ENCODE results near the gene RAB31.

RAB31 gene

DNA sequence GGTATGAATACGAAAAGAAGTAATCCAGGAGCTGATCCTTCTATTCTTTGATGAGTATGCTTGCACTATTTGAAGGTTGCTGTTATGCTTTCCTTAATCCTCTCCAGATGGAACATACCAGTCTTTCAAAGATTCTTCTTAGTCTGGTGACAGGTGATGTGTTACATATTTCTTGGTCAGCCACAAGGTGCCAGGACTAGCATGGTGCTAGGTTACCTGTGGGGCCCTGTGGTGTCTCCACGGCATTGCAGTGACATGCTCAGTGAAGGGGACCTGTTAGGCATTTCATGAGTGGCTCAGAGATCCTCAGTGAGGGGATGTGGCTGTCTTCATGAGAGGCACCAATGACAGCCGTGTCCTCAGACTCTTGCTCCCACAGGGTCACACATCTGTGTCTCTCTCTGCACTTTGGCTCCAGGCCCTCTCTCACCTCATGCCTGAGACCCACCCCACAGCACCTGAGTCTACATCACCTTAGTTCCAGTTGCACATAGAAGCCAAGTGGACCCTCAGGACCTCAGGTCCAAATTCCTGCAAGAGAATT is 13.1 kb upstream of the RAB31 start:
- no peak for DNase-seq

- DNase-seq, result no peak
Observed at GRCh38 chr18:9695605-9696004, 12.5 kb upstream of the RAB31 start.

DNA sequence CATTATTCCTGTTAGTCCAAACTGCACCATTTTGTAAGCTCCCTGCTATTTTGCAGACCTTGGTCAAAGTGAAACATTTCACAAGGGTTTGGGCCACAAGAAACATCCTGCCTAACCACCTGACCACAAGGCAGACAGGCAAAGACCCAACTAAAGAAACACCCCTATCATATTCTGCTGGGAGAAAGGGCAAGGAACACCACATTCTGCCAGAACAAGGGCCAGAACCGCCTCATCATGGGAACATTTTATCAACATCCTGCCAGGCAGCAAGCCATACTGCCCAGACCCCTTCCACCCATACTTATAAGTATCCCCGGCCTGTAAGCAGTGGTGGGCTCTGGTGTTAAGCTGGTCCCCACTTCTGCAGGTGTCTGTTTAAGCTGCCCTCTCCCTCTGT is 12.0 kb upstream of the RAB31 start:
- DNase-seq, result no peak

DNA sequence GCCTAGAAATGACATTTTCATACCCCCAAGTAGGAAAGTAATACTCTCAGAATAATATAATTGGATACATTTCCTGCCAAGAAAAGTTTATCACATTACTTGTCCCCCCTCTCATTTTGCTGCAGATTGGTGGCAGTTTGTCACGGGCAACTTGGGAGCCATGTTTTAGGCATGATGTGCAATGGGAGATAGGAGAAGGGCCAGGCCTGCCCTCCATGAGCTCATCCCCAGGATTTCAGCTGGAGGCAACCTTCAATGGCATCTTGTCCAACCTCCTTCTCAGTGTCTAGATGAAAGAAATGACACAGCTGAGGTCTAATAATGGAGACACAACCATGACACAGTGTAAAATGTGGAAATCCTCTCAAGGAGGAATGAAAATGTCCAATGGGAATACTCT is 11.4 kb upstream of the RAB31 start:
- no peak for DNase-seq

DNA sequence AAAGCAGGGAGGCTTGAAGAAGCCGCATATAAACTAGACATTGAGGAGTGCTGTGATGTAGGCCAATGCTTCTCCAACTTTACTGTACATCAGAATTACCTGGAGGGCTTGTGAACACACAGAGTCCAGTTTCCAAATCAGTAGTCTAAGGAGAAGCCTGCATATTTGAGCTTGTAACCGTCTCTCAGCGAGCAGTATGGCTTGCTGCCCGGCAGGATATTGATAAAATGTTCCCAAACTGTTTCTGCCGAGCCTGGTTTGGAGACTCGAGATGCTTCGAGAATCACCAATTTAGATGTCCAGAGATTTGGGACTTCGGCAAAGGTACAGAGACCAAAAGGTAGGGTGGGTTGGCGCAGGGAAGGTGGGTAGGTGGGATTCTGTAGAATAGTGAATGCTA is 11.0 kb upstream of the RAB31 start:
- no peak for DNase-seq

- no peak for DNase-seq
Observed at GRCh38 chr18:9698497-9698896, 9.6 kb upstream of the RAB31 start.

DNA sequence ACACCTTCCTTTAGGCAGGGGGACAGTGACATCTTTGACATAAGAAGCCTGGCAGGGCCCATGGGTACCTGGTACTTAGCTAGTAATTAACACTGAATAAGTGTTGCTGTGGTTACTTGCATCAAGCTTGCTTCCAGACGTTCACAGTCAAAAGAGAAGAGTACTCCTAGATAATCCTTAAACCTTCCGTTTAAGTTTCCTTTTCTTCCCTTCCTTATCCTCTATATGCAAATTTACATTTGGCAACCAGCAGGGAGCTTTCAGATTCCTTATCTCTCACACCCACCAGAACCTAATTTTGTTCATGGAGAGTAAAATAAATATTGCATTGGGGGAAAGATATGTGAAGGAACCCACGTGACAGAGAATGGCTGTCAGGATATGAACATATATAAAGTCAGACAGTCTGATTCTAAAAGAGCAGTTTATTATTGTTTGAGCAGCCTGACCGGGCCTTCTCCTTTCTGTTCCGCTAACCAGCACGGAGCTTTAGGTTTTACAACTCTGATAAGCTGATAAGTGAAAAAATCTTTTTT is 7.8 kb upstream of the RAB31 start:
- DNase-seq, result no peak

DNA sequence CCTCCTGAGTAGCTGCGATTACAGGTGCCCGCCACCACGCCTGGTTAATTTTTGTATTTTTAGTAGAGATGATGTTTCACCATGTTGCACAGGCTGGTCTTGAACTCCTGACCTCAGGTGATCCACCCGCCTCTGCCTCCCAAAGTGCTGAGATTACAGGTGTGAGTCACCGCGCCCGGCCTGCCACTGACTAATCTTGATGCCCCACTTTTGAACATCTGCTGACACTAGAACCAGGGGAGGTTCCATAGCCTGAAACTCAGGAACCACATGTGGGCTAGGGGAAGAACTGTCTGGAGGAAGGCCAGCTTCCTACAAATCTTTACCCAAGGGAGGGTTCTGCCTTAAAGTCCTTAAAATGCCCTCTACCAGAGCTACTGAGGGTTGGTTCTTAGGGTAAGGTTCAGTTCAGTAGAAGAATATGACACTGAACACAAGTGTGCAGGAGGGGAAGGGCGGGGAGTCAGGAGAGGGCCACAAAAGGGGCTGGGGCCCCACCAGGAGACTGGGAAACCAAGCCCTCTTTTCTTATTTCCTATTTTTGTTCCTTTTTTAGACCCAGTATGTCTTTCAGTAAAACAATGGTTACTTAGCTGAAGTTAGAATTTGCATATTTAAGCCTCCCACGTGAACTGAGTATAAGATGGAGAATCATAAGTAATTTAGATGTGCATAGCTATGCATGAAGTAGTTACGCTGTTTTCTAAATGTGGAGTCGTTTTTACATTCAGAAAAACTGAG is 6.3 kb upstream of the RAB31 start:
- no peak for DNase-seq

- DNase-seq, result no peak
Observed at GRCh38 chr18:9704233-9705118, 3.6 kb upstream of the RAB31 start.

DNA sequence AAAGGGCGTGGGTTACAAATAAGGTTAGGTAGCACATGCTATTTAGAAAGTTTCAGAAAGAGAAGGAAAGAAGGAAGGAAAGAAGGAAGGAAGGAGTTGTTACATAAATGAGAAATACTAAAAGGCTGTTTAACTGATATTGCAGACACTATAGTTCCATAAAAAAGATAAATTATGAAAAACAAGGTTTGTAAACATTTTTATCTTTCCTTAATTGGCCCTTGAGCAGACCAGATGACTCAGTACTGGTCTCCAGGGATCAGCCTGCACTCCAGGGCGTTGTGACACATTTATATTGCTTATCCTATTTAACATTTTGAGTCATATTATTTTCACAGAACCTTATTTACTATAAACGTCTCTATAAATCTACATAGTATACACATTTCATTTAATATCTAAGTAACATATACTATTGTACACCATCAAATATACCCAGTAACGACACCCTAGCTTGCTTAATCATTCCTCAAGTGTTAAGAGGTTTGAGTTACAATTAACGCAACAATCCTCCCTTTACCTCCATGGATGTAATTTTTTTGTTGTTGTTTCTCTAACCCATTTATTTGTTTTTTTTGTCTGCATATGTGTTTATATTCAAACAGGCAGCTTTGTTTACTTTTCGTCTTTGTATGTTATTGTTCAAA is 2.8 kb upstream of the RAB31 start:
- DNase-seq, result no peak

- no peak for DNase-seq
Observed at GRCh38 chr18:9706081-9706935, 1.8 kb upstream of the RAB31 start.

DNA sequence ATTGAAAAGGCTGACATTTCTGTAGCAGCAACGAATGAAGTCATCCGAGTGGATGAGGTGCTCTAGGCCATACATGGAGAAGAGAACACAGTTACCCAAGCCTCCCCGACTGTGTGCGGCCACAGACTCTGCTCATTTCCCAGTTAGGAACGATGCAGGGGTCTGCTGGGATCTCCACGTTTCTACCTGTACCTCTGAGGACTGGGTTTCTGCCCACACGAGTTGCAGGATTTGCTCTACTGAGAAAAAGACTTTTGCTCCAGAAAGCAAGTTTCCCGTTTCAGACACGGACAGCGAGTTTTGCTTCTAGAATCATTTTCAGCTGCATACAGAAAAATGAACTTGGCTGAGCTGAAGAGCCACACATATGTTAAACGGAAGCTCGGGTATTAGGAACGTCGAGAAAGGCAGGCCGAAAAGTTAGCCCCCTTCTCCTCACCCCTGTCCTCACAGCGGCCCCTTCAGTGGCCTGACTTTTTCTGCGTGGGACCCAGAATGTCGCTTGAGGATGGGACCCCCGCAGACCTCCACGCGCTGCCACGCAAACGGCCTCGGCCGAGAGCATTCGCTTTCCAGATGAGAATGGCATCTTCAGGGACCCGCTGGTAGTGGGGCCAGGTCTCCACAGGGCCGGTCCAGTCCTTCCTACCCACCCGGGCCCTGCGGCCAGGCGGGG is 582 bp upstream of the RAB31 start:
- no peak for DNase-seq

DNA sequence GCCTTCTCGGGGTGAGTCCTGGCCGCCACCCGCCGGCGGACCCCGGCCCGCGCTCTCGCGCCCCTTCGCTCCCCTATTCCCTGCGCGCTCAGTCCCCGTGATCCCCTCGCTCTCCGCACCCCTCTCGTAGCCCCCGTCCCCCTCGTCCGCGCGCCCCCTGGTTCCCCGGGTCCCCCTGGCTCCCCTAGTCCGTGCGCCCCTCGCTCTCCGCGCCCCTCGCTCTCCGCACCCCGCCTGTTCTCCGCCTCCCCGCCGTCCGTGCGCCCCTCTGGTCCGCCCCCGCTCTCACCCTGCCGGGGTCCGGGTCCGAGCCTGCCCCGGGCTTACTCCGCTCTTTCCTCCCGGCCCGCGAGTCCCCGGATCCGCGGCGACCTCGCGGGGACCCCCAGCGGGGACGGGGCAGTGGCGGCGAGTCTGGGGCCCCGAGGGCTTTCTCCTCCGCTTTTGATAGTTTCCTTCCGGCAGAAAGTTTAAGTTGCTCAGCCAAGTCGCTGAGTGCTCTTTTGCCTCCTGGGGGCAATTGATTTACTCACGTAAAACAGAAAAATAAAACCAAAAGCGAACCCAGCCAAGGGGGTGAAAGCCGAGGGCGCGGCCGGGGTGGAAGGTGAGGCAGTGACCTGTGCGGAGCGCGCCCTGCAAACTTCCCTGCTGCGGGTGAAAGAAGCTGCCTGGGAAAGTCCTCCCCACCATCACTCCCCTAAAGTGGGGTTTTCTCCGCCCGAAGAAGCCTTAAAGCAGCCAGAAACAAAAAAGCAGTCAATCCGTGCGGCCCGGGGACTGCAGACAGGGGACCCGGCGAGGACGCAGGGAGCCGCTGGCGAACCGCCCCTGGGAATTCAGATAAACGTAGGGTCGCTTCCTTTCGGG is 568 bp downstream of the RAB31 start:
- no peak for DNase-seq

GRCh38 chr18:9709304-9709877 is 1.3 kb downstream of the RAB31 start:
- no peak for DNase-seq

GRCh38 chr18:9710037-9710436 is 1.9 kb downstream of the RAB31 start:
- no peak for DNase-seq

DNA sequence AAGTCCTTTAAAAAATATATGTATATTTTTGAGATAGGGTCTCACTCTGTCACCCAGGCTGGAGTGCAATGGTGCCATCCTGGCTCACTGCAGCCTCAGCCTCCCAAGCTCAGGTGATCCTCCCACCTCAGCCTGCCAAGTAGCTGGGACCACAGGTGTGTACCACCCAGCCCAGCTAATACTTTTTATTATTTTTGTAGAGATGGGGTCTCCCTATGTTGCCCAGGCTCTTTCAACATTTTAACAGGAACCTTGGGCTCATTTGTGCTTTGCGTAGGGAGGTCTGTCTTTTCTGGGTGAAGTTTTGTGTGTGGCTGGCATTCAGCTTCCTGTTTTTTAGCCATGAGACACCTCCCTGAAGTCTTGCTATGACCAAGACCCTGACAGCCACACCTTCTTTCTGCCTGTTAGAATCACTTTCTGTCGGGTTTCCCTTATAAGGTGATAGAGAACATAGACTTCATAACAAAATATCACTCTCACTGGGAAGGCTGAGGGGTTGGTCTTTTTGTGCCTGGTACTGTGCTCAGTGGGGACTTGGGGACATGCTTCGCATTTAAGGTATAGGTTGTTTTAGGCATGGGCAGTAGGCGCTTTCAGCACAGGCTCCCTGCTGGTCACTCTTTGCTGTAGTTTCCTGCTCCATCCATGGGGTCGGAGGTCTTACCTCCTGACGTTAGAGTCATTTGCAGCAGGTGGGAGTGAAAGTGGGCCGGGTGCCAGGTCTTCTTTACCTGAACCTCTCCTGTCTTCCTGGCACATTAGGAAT is 3.4 kb downstream of the RAB31 start:
- DNase-seq, result no peak

GRCh38 chr18:9712130-9712577 is 4.1 kb downstream of the RAB31 start:
- no peak for DNase-seq

DNA sequence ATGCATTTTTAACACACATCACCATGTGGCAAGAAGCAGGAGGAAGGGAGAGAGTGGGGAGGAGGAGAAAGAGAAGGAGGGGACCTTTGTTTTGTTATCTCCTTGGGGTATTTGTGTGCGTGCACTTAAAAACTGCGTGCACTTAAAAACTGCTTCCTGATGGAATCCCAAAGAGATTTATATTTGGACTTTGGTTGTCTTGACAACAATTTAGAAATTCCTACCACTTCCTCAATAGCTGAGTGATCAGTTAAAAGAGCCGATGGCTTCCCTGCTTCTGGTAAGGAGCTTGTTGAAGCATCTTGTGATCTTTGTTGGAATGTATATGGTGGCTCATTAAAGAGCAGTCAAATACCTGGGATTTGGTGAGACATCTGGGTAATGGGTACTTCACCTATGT is 4.5 kb downstream of the RAB31 start:
- DNase-seq, result no peak

Measured in NCI-H2171 (cell line).